ENCODE data around the gene INPP5E. TPM values are rescaled to one million over a fixed set of nuclear protein-coding genes. Genes with fewer than 3 reads are reported as not detected.
A peak's percentile ranks its signal among the peaks of the same experiment; 100 is the strongest.

The INPP5E gene
- total and polyA plus RNA-seq, 12 donors, result 2.3 to 27.1 (median 10.5) TPM

DNA sequence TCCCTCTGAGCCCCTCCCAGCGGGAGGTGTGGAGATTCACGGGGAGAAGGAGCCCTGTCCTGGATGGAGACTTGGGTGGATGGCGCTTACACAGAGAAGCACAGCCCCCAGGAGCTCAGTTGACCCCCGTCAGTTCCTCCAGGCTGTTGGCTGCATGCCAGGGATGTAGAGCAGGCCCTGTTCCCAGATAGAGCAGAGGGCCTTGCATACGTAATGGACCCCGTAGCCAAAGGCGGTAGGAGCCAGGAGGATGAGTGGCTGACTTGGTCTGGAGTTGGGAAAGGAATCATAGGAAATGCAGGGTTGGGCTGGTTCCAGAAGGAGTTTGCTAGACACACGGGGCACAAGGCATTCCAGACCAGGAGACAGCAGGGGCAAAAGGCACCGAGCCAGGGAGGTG lies 26.7 kb downstream of the INPP5E start:
- no peak for TF ChIP-seq POLR2A (IDR thresholded peaks at IDR 0.05)
- TF ChIP-seq, protein P1, sequence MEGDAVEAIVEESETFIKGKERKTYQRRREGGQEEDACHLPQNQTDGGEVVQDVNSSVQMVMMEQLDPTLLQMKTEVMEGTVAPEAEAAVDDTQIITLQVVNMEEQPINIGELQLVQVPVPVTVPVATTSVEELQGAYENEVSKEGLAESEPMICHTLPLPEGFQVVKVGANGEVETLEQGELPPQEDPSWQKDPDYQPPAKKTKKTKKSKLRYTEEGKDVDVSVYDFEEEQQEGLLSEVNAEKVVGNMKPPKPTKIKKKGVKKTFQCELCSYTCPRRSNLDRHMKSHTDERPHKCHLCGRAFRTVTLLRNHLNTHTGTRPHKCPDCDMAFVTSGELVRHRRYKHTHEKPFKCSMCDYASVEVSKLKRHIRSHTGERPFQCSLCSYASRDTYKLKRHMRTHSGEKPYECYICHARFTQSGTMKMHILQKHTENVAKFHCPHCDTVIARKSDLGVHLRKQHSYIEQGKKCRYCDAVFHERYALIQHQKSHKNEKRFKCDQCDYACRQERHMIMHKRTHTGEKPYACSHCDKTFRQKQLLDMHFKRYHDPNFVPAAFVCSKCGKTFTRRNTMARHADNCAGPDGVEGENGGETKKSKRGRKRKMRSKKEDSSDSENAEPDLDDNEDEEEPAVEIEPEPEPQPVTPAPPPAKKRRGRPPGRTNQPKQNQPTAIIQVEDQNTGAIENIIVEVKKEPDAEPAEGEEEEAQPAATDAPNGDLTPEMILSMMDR (IDR thresholded peaks at IDR 0.05), result no peak
- Histone ChIP-seq H3K4me3 (no peak overlapping the region), H3K36me3 (replicated peaks in 1 of 2) (peaks cover 0 to 56% of the 10 kb centered on the region in 2 donors), H3K9me3 (replicated peaks in 1 of 3) (no peaks in the 10 kb centered on the region), H3K27ac (no peak overlapping the region), H3K4me1 (replicated peaks in 1 of 2) (peaks cover 18 to 26% of the 10 kb centered on the region in 2 donors), H3K27me3 (no peaks in the 10 kb centered on the region)
- intact Hi-C loops (cut with DNase I), result no loop called here
- no peak for DNase-seq
- 56 to 74% (median 69%) methylated on average over 9 of the region's 9 CpGs for WGBS, 4 donors

DNA sequence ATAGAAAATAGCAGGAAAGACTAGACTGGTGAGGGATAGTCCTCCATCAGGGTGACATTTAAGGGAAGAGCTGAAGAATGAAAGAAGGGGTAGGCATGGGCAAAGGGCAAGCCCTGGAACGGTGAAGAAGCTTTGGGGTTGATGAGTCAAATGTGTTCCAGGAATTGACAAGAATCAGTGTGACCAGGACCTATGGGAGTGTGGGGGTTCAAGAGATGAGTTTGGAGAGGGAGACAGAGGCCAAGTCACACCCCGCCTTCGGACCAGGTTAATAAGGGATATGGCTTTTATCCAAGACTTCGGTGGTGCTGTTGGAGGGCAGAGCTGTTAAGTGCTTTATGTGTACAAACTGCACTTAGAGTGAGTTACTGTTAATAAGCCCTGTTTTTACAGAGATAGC lies 28.3 kb downstream of the INPP5E start:
- intact Hi-C loops (cut with DNase I), result no loop called here
- 35 to 43% (median 38%) methylated on average over 4 of the region's 4 CpGs for WGBS, 4 donors
- Histone ChIP-seq H3K9me3 (replicated peaks in 1 of 3) (no peaks in the 10 kb centered on the region), H3K27me3 (no peaks in the 10 kb centered on the region), H3K36me3 (replicated peaks in 1 of 2) (peaks cover 0 to 55% of the 10 kb centered on the region in 2 donors), H3K4me3 (peak overlapping the region in 3 of 4 donors; percentile 86 to 98 (median 94)), H3K4me1 (replicated peaks in 1 of 2) (peaks cover 18 to 26% of the 10 kb centered on the region in 2 donors), H3K27ac (no peak overlapping the region)
- no peak for DNase-seq
- no peak for TF ChIP-seq POLR2A (IDR thresholded peaks at IDR 0.05)
- TF ChIP-seq, protein P1 (IDR thresholded peaks at IDR 0.05), result no peak

DNA sequence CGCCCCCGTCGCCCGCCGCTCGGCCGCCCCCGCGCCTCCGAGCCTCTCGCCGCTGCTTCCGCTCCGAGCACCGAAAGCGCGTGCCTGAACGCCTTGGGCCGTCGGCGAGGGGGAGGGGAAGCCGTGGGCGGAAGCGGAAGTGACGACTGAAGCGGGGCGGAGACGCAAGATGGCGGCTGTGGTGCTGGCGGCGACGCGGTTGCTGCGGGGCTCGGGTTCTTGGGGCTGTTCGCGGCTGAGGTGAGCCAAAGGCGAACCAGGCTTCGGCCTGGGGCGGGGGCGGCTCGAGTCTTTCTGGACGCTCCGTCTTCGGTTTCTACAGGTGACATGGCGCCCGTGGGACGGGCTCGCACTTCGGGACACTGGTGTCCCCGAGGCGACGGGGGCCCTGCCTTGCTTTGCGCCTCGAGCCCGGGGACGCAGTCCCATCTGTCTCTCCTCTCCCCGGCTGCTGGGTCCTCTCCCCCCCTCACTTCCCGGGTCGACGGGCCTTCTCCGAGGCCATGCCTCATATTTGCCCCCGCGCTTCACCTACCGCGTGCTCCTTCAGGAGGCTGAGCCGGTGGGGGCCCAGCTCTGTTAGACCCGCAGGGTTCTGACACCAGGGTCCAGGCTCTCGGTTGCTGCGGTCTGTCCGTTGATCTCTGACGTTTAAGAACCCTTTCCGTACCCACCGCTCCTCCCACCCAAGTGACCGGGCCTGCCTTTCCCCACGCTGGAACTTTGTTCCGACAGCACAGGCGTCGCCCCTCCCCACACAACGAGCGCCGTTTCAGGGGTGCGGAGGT lies 29.0 kb downstream of the INPP5E start, which contains the start of the genes ENTR1 and PMPCA:
Gene ENTR1 (minus strand): TSS at position 115 of the 788 bp plus-strand sequence. CDS start 217 bp downstream, outside the sequence.
Gene PMPCA (plus strand): TSS at position 159 of the 788 bp plus-strand sequence. CDS start 11 bp downstream, at position 170.
- intact Hi-C loops (cut with DNase I), result no loop called here
- peaks cover 0 to 54% of the 10 kb centered on the region in 2 donors for H3K36me3 ChIP-seq (replicated peaks in 1 of 2)
- H3K27me3 ChIP-seq, result no peaks in the 10 kb centered on the region
- peak within 1 kb of the TSS in 4 of 5 donors; percentile 74 to 91 (median 82) for H3K27ac ChIP-seq
- H3K9me3 ChIP-seq (replicated peaks in 1 of 3), result no peaks in the 10 kb centered on the region
- 0 to 1% (median 0%) methylated on average over 18 to 83 of the region's 83 CpGs for WGBS, 4 donors
- peaks cover 18 to 26% of the 10 kb centered on the region in 2 donors for H3K4me1 ChIP-seq (replicated peaks in 1 of 2)
- TF ChIP-seq POLR2A (IDR thresholded peaks at IDR 0.05), result peak; percentile 76 to 82
- TF ChIP-seq, protein P1 (IDR thresholded peaks at IDR 0.05), result no peak
- peak; percentile 90 to 96 (median 93) for DNase-seq
- peak within 1 kb of the TSS; percentile 86 to 99 (median 96) for H3K4me3 ChIP-seq

Measured in adrenal gland (tissue), 12 donors.